Effector memory CD4-positive, alpha-beta T cell (primary cell): ENCODE measurements around the gene POLR1F.
"Not testable (repeated sequence)": the region's sequence is repeated elsewhere in the genome, so short reads cannot be mapped to it uniquely, and the experiment has no call there.

Experiments used
- DNase-seq, 3 donors: peaks; one replicate each; pipeline ENCODE4 v3.0.0-alpha.2; 2020
- H3K27ac ChIP-seq: 2 replicates; pipeline ENCODE4 v1.7.0; 2013; ENCODE audit warnings: mild to moderate bottlenecking, low read length, moderate library complexity; ENCODE audit not compliant: insufficient read depth, poor library complexity, severe bottlenecking
- H3K27me3 ChIP-seq: replicated peaks from 2 replicates; pipeline ENCODE4 v1.7.0; 2013; ENCODE audit warnings: mild to moderate bottlenecking, low read length; ENCODE audit not compliant: insufficient read depth, control insufficient read depth, poor library complexity, severe bottlenecking
- H3K36me3 ChIP-seq: 2 replicates; pipeline ENCODE4 v1.7.0; 2013; ENCODE audit warnings: mild to moderate bottlenecking, low read length, moderate library complexity; ENCODE audit not compliant: control insufficient read depth, insufficient read depth
- H3K4me1 ChIP-seq: 2 replicates; pipeline ENCODE4 v1.7.0; 2013; ENCODE audit warnings: low read length, mild to moderate bottlenecking; ENCODE audit not compliant: control insufficient read depth, insufficient read depth, poor library complexity, severe bottlenecking
- H3K4me3 ChIP-seq: 2 replicates; pipeline ENCODE4 v1.7.0; 2013; ENCODE audit warnings: low read length, low read depth, mild to moderate bottlenecking; ENCODE audit not compliant: insufficient read depth, poor library complexity, severe bottlenecking
- H3K9me3 ChIP-seq: 2 replicates; pipeline ENCODE4 v1.7.0; 2013; ENCODE audit warnings: mild to moderate bottlenecking, low read length, moderate library complexity; ENCODE audit not compliant: control insufficient read depth

The POLR1F gene

DNA sequence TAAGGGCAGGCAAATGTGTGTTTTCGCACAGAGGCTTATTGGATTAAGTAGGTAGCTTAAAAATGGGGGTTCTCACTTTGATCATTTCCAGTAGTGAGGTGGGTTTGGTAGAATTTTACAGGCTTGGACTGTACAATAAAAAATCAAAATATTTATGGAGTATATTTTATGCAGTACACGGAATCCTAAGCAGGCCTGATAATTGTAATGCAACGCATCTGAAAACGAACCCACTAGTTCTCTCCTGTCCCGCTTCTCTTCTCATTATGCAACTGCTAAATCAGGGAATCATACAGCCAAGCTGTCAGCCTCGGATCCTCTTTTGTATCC, 377 bp upstream of the POLR1F start:
- DNase-seq, result no peak
- Histone ChIP-seq H3K27me3 (no peaks in the 10 kb centered on the region), H3K4me1 (peaks cover 14% of the 10 kb centered on the region), H3K27ac (peak overlapping the region; percentile 78), H3K36me3 (no peaks in the 10 kb centered on the region), H3K9me3 (no peaks in the 10 kb centered on the region), H3K4me3 (peak overlapping the region; percentile 80)

DNA sequence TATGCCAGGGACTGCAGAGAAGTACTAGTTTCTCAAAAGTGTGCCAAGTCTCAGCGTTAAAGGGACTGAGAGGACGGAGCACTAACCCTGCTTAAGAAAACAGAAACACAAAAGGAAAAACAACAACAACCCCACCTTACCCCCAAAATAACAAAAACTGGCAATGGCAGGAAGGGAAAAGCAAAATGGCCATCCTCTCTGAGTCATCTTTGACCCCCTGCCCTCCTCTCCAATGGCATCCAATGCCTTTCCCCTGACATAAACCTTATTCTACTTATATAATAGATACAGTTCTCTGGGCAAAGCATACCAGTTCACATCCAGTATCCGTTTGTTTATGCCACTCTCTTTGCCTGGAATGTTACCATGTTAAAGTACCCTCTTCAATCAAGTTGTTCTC, 1.6 kb downstream of the POLR1F start:
- no peaks in the 10 kb centered on the region for H3K27me3 ChIP-seq
- H3K4me1 ChIP-seq, result peaks cover 14% of the 10 kb centered on the region
- no peaks in the 10 kb centered on the region for H3K36me3 ChIP-seq
- no peak overlapping the region for H3K4me3 ChIP-seq
- no peak overlapping the region for H3K27ac ChIP-seq
- no peak for DNase-seq
- no peaks in the 10 kb centered on the region for H3K9me3 ChIP-seq

DNA sequence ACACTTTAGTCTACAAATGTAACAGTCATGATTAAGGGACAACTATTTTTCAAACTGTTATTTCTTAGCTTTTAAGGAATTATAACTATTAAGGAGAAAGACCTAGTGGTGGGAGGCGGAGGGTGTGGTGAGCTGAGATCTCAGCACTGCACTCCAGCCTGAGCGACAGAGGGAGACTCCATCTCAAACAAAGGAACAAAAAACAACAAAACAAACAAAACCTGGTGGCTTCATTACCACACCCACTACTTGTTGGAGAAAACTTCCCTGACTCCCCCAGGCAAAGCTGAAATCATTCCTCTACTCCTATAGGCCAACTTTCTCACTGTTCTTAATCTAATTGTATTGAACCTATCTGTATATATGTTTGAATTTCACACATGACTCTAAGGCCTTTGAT, 3.2 kb downstream of the POLR1F start:
- Histone ChIP-seq H3K27me3 (no peaks in the 10 kb centered on the region), H3K36me3 (peaks cover 6% of the 10 kb centered on the region), H3K4me1 (peaks cover 14% of the 10 kb centered on the region), H3K27ac (no peak overlapping the region), H3K9me3 (no peaks in the 10 kb centered on the region), H3K4me3 (no peak overlapping the region)
- no peak for DNase-seq

DNA sequence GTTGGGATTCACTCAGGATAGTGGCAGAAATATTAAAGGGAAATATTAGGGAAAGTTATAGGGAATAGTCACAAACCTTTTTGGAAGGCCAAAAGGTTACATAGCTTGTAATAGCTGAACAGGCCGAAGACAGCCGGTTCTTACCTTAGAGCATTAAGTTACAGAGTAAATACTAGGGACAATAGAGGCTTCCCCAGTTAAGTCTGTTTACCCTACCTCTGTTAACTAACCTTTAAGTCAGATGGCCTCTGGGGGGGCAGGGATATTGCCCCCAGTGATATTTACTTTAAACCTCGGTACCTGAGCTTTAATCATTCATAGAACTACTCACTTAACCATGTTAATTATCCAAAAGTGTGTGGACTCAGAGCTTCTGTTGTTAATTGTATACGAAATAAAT, 7.4 kb downstream of the POLR1F start:
- Histone ChIP-seq H3K4me3 (no peak overlapping the region), H3K9me3 (no peaks in the 10 kb centered on the region), H3K27me3 (no peaks in the 10 kb centered on the region), H3K36me3 (peaks cover 12% of the 10 kb centered on the region), H3K27ac (no peak overlapping the region), H3K4me1 (no peaks in the 10 kb centered on the region)
- no peak for DNase-seq

DNA sequence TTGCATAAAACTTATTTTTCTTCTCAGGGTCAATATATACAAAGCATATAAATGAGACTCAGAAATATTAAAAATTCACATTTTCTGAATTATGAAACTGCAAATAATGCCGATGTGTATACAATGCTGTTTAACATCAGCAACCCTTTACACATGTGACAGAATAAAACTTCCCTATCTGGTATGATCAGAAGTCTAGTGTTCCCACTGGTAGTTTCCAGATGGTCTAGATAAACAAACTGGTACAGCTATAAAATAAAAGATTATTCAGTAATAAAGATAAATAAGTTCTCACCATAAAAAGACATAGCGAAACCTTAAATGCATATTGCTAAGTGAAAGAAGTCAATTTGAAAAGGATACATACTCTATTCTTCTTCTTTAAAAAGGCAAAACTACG, 7.9 kb downstream of the POLR1F start:
- no peaks in the 10 kb centered on the region for H3K27me3 ChIP-seq
- H3K27ac ChIP-seq, result no peak overlapping the region
- H3K4me3 ChIP-seq, result no peak overlapping the region
- H3K4me1 ChIP-seq, result no peaks in the 10 kb centered on the region
- H3K9me3 ChIP-seq, result no peaks in the 10 kb centered on the region
- H3K36me3 ChIP-seq, result peaks cover 12% of the 10 kb centered on the region
- no peak for DNase-seq

DNA sequence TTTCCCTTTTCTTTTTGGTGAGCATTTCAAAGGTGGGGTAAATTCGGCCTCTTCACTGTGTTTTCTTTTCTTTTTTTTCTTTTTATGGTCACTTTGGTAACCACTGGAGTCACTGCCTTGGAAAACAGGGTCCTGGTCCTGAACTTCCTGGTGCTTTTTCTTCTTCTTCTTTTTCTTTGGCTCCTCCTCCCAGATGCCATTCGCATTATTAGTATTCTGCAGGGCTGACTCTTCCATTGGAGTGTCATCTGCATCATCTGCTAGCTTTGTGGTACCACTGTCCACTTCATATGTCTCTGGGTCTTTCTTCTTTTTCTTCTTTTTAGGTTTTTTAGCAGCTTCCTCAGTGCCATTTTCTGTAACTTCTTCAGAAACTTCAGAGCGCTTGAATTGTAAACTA, 10.5 kb downstream of the POLR1F start:
- Histone ChIP-seq H3K36me3 (peaks cover 12% of the 10 kb centered on the region), H3K27me3 (no peaks in the 10 kb centered on the region), H3K9me3 (no peaks in the 10 kb centered on the region), H3K27ac (no peak overlapping the region), H3K4me3 (no peak overlapping the region), H3K4me1 (no peaks in the 10 kb centered on the region)
- no peak for DNase-seq

DNA sequence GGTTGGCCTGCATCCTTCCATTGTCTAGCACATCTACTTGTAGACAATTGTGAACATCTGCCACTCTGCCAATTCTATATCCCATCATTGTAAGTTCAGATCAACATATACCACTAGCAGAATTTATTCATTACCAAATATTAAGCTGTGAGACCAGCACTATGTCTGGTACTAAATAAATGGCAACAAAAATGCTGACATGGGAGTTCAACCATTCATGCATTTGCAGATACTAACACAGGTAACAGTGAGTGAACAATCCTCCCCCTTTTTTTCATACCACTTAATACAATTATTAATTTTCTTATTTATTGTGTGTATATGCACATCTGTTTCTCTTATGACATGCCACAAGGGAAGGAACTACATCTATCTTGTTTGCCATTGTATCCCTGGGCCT, 11.9 kb downstream of the POLR1F start:
- Histone ChIP-seq H3K36me3 (peaks cover 12% of the 10 kb centered on the region), H3K27me3 (no peaks in the 10 kb centered on the region), H3K4me1 (no peaks in the 10 kb centered on the region), H3K9me3 (no peaks in the 10 kb centered on the region), H3K27ac (no peak overlapping the region), H3K4me3 (no peak overlapping the region)
- DNase-seq, result no peak

DNA sequence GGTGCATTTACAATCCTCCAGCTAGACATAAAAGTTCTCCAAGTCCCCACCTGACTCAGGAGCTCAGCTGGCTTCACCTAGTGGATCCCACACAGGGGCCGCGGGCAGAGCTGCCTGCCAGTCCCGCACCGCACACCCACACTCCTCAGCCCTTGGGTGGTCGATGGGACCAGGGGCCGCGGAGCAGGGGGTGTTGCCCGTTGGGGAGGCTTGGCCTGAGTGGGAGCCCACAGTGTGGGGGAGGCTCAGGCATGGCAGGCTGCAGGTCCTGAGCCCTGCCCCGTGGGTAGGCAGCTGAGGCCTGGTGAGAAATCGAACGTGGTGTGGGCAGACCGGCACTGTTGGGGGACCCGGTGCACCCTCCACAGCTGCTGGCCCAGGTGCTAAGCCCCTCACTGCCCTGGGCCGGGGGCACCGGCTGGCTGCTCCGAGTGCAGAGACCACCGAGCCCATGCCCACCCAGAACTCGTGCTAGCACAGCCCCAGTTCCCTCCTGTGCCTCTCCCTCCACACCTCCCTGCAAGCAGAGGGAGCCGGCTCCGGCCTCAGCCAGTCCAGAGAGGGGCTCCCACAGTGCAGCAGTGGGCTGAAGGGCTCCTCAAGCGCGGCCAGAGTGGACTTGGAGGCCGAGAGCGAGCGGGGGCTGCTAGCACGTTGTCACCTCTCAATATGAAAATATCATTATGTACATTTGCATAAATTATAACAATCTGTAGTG, 16.6 kb downstream of the POLR1F start:
- Histone ChIP-seq H3K4me3 (no peak overlapping the region), H3K36me3 (no peaks in the 10 kb centered on the region), H3K27ac (no peak overlapping the region), H3K9me3 (no peaks in the 10 kb centered on the region), H3K4me1 (no peaks in the 10 kb centered on the region), H3K27me3 (no peaks in the 10 kb centered on the region)
- no peak for DNase-seq

DNA sequence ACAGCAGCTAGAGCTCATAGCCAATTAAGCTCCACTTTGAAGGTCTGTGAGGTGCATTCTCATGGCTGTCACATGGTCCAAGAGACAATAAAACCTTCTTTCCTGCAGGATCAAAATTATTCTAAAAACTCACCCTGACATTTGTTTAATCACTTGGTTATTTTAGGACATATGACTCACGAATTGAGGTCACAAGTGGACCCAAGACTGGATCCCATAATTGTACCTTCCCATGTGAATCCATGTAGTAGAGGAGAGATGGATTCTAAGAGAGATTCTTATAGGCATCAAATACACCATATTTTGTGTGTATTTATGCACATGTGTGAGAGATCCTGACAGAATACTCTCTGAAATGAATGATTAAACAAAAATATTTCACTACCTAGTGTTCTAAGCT, 18.1 kb downstream of the POLR1F start:
- Histone ChIP-seq H3K9me3 (no peaks in the 10 kb centered on the region), H3K36me3 (no peaks in the 10 kb centered on the region), H3K27me3 (no peaks in the 10 kb centered on the region), H3K4me1 (no peaks in the 10 kb centered on the region), H3K27ac (no peak overlapping the region), H3K4me3 (no peak overlapping the region)
- DNase-seq, result no peak

DNA sequence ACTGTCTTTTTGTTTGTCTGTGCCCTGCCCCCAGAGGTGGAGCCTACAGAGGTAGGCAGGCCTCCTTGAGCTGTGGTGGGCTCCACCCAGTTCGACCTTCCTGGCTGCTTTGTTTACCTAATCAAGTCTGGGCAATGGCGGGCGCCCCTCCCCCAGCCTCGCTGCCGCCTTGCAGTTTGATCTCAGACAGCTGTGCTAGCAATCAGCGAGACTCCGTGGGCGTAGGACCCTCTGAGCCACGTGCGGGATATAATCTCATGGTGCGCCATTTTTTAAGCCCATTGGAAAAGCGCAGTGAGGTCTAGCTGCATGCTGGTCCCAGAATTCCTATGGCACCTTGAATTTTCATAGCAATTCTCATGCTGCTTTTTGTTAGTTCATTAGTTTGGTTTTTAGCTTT, 19.7 kb downstream of the POLR1F start:
- H3K9me3 ChIP-seq, H3K27me3 ChIP-seq, H3K36me3 ChIP-seq, DNase-seq, H3K4me1 ChIP-seq, H3K27ac ChIP-seq, H3K4me3 ChIP-seq: not testable (repeated sequence)
